Endodermal cell (in vitro differentiated cells): ENCODE data around the gene GCH1. TPM values are rescaled to one million over a fixed set of nuclear protein-coding genes. Genes with fewer than 3 reads are reported as not detected.

Experiments
- DNase-seq: peaks from one replicate; pipeline ENCODE4 v3.0.0-alpha.2; 2017
- H3K27ac ChIP-seq: 2 replicates; pipeline ENCODE4 v1.5.1; 2013; ENCODE audit warnings: mild to moderate bottlenecking, low read depth, low read length, moderate library complexity
- H3K27me3 ChIP-seq: 2 replicates; pipeline ENCODE4 v1.6.1; 2013; ENCODE audit warnings: mild to moderate bottlenecking, low read length, moderate library complexity; ENCODE audit not compliant: insufficient read depth, control insufficient read depth, poor library complexity, severe bottlenecking
- H3K36me3 ChIP-seq: 2 replicates; pipeline ENCODE4 v1.7.0; 2013; ENCODE audit warnings: mild to moderate bottlenecking, low read length, moderate library complexity; ENCODE audit not compliant: control insufficient read depth, insufficient read depth
- H3K4me1 ChIP-seq: one replicate; pipeline ENCODE4 v1.7.0; 2013; ENCODE audit warnings: low read length; ENCODE audit not compliant: control insufficient read depth, insufficient read depth
- H3K4me3 ChIP-seq: 2 replicates; pipeline ENCODE4 v1.5.1; 2013; ENCODE audit warnings: mild to moderate bottlenecking, low read length, moderate library complexity
- H3K9ac ChIP-seq: 2 replicates; pipeline ENCODE4 v1.6.1; 2013; ENCODE audit warnings: mild to moderate bottlenecking, low read length, moderate library complexity; ENCODE audit not compliant: poor library complexity, severe bottlenecking; ENCODE audit errors: extremely low read depth
- H3K9me3 ChIP-seq: 2 replicates; pipeline ENCODE4 v1.6.1; 2013; ENCODE audit warnings: mild to moderate bottlenecking, low read length, moderate library complexity; ENCODE audit not compliant: control insufficient read depth
- H3K27ac Mint-ChIP-seq: 2 replicates; pipeline ENCODE4 v1.8.0; 2020; ENCODE audit warnings: mixed read lengths
- H3K27me3 Mint-ChIP-seq: 2 replicates; pipeline ENCODE4 v1.8.0; 2021; ENCODE audit warnings: mild to moderate bottlenecking, mixed read lengths; ENCODE audit not compliant: insufficient read depth
- H3K36me3 Mint-ChIP-seq: 2 replicates; pipeline ENCODE4 v1.8.0; 2020; ENCODE audit warnings: low read depth, mixed read lengths
- H3K4me1 Mint-ChIP-seq: 2 replicates; pipeline ENCODE4 v1.8.0; 2020; ENCODE audit warnings: mixed read lengths
- H3K4me3 Mint-ChIP-seq: 2 replicates; pipeline ENCODE4 v1.8.0; 2020; ENCODE audit warnings: mild to moderate bottlenecking, moderate library complexity, mixed read lengths
- H3K9me3 Mint-ChIP-seq: 2 replicates; pipeline ENCODE4 v1.8.0; 2020; ENCODE audit warnings: mild to moderate bottlenecking, mixed read lengths
- CTCF ChIP-seq: fragments of 200-600 bp; sonication (generic); conservative IDR thresholded peaks from 2 replicates; pipeline ENCODE4 v1.5.0; 2021; ENCODE audit warnings: antibody characterized with exemption, mild to moderate bottlenecking
- WGBS, 2 experiments: methylation state at CpG; one replicate each; pipeline versions ENCODE4 v1.1.5 to v1.1.7; 2013; ENCODE audit warnings: missing lambda C conversion rate in 2 of 2, mixed read lengths in 1 of 2; ENCODE audit not compliant: insufficient coverage in 1 of 2, insufficient read length in 1 of 2; 5-methylcytosine and 5-hydroxymethylcytosine counted together
- total RNA-seq, 2 donors: library from RNA; stranded (reverse); fragmentation: NEBNext Ultra II Directional in 1 of 2; extraction: Animal tissue kit (Norgen Biotek cat#: 25700) in 1 of 2; gene quantifications; 2 replicates in 1 of 2; 3 replicates in 1 of 2; pipeline ENCODE4 v1.2.1, GENCODE V29; 2021

Gene GCH1
- total RNA-seq, 2 donors from 2014 or later, result 18.3 to 18.7 TPM

- H3K4me1 ChIP-seq, result no peaks in the 10 kb centered on the region
- H3K36me3 ChIP-seq, result no peaks in the 10 kb centered on the region
- H3K4me3 Mint-ChIP-seq, result no peak overlapping the region
- no peaks in the 10 kb centered on the region for H3K27me3 ChIP-seq
- 94 to 100% methylated on average over 1 to 3 of the region's 3 CpGs for WGBS, 2 experiments
- no peaks in the 10 kb centered on the region for H3K27me3 Mint-ChIP-seq
- no peaks in the 10 kb centered on the region for H3K9me3 Mint-ChIP-seq
- no peaks in the 10 kb centered on the region for H3K9me3 ChIP-seq
- no peak overlapping the region for H3K4me3 ChIP-seq
- DNase-seq, result no peak
- no peak overlapping the region for H3K27ac Mint-ChIP-seq
- no peak overlapping the region for H3K27ac ChIP-seq
- peaks cover 3% of the 10 kb centered on the region for H3K36me3 Mint-ChIP-seq
- no peak for TF ChIP-seq CTCF
- no peak overlapping the region for H3K9ac ChIP-seq
- no peaks in the 10 kb centered on the region for H3K4me1 Mint-ChIP-seq
Observed at GRCh38 chr14:54931598-54932340, 29.1 kb upstream of the GCH1 start.

GRCh38 chr14:54931101-54931500, 28.5 kb upstream of the GCH1 start:
- H3K27ac ChIP-seq, result no peak overlapping the region
- DNase-seq, result no peak
- no peak overlapping the region for H3K9ac ChIP-seq
- no peak for TF ChIP-seq CTCF
- no peaks in the 10 kb centered on the region for H3K36me3 ChIP-seq
- no peaks in the 10 kb centered on the region for H3K4me1 Mint-ChIP-seq
- H3K27ac Mint-ChIP-seq, result no peak overlapping the region
- no peaks in the 10 kb centered on the region for H3K27me3 ChIP-seq
- no peaks in the 10 kb centered on the region for H3K9me3 Mint-ChIP-seq
- H3K4me1 ChIP-seq, result no peaks in the 10 kb centered on the region
- no CpG with 5 or more reads among the region's 1 CpG for WGBS, 2 experiments
- no peaks in the 10 kb centered on the region for H3K9me3 ChIP-seq
- no peaks in the 10 kb centered on the region for H3K36me3 Mint-ChIP-seq
- H3K4me3 ChIP-seq, result no peak overlapping the region
- H3K27me3 Mint-ChIP-seq, result no peaks in the 10 kb centered on the region
- H3K4me3 Mint-ChIP-seq, result no peak overlapping the region

GRCh38 chr14:54929556-54929955, 26.9 kb upstream of the GCH1 start:
- no peak overlapping the region for H3K27ac ChIP-seq
- Mint-ChIP-seq H3K36me3 (no peaks in the 10 kb centered on the region), H3K27me3 (no peaks in the 10 kb centered on the region), H3K27ac (no peak overlapping the region), H3K4me3 (no peak overlapping the region), H3K4me1 (no peaks in the 10 kb centered on the region), H3K9me3 (no peaks in the 10 kb centered on the region)
- no peaks in the 10 kb centered on the region for H3K36me3 ChIP-seq
- no peak overlapping the region for H3K4me3 ChIP-seq
- H3K27me3 ChIP-seq, result no peaks in the 10 kb centered on the region
- no peak overlapping the region for H3K9ac ChIP-seq
- no peak for DNase-seq
- no peaks in the 10 kb centered on the region for H3K9me3 ChIP-seq
- no peaks in the 10 kb centered on the region for H3K4me1 ChIP-seq
- no peak for TF ChIP-seq CTCF
